ENCODE measurements around the gene MAP2K7. TPM values are rescaled to one million over a fixed set of nuclear protein-coding genes. Genes with fewer than 3 reads are reported as not detected.
"Not testable (repeated sequence)": the region's sequence is repeated elsewhere in the genome, so short reads cannot be mapped to it uniquely, and the experiment has no call there.

MAP2K7 gene
- total and polyA plus RNA-seq, 2 of the 4 experiments (the other 2 are of a cell fraction): 4.1 to 15.6 TPM

DNA sequence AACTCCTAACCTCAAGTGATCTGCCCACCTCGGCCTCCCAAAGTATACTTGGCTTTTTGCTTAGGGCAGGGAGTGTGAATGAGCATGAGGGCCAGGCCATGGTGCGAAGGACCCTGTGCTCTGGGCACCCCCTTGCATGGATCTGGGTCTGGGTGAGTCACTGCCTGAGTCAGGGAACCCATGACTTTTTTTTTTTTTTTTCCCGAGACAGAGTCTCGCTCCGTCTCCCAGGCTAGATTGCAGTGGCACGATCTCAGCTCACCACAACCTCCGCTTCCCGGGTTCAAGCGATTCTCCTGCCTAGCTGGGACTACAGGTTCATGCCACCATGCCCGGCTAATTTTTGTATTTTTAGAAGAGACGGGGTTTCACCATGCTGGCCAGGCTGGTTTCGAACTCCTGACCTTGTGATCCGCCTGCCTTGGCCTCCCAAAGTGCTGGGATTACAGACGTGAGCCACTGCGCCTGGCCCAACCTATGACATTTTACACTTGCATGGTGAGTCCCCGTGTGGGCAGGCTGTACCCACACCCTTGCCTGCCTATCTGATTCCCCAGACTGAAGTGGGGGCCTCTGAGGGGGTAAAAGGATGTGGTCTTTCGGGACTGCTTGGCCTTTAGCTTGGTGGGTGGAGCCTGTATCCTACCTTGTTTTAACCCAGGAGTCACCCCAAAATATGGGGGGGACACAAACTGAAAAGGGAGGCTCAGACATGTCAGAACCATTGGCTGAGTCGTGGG lies 10.1 kb upstream of the MAP2K7 start:
- H4K20me1 ChIP-seq (ENCODE audit: insufficient read depth, low read length); ATAC-seq (ENCODE audit: low read depth); H3K56ac ChIP-seq (ENCODE audit: extremely low read depth, insufficient read depth, low read length); intact Hi-C loops (cut with micrococcal nuclease); H4K5ac ChIP-seq (ENCODE audit: low read depth, low read length); BruUV-seq (replicated peaks); H3K4me2 ChIP-seq (ENCODE audit: low read depth, low read length); H3K4me1 ChIP-seq (ENCODE audit: control insufficient read depth, insufficient read depth, low read length); H2BK15ac ChIP-seq (ENCODE audit: low read depth, low read length); H3K27ac ChIP-seq (ENCODE audit: insufficient read depth, low read length); H2BK5ac ChIP-seq (ENCODE audit: low read depth, low read length, poor library complexity, severe bottlenecking); H3K36me3 ChIP-seq (ENCODE audit: control insufficient read depth, insufficient read depth, low read length); H3K23ac ChIP-seq (ENCODE audit: low read depth, low read length); H3K9ac ChIP-seq (ENCODE audit: low read depth, low read length); H3K18ac ChIP-seq (ENCODE audit: low read depth, low read length); dilution Hi-C loops (cut with HindIII; ENCODE audit: low sequenced_read_pairs, unreplicated experiment); H3K27me3 ChIP-seq (ENCODE audit: control insufficient read depth, insufficient read depth, low read length); H2BK120ac ChIP-seq (ENCODE audit: low read depth, low read length); H3K9me1 ChIP-seq (ENCODE audit: insufficient read depth, low read length); H4K8ac ChIP-seq (ENCODE audit: low read depth in 2 of 2, low read length in 2 of 2); POLR2A ChIA-PET (ENCODE audit: unreplicated experiment); H4K91ac ChIP-seq (ENCODE audit: insufficient read depth, low read depth, low read length); H3K9me3 ChIP-seq (ENCODE audit: control insufficient read depth, insufficient read depth, low read length); H3K14ac ChIP-seq (replicated peaks; ENCODE audit: low read depth, low read length); in situ Hi-C loops (cut with MboI; ENCODE audit: low sequenced_read_pairs); H2BK20ac ChIP-seq (ENCODE audit: low read depth, low read length); H3K4me3 ChIP-seq (ENCODE audit: insufficient read depth, low read depth, low read length): not testable (repeated sequence)
- CTCF ChIA-PET: interaction anchor here (1.1 to 1.6 kb wide), 2 partner anchors 10 to 27 kb away, joined by 3 to 7 read pairs; partner anchors contain the start of gene MAP2K7
- WGBS, 2 experiments (ENCODE audit: extremely low coverage in 2 of 2, insufficient read length in 1 of 2): 79% methylated on average over 12 of the region's 18 CpGs; no CpG with 5 or more reads in 1 of the 2 experiments
- TF ChIP-seq FOS (IDR thresholded peaks at IDR 0.05; ENCODE audit: low read depth, low read length): peak; percentile 61
- Histone ChIP-seq H2AFZ (replicated peaks; ENCODE audit: low read length, poor library complexity) (peak overlapping the region; percentile 32), H3K4ac (ENCODE audit: low read depth, low read length) (peak overlapping the region; percentile 31), H2AK9ac (replicated peaks; ENCODE audit: low read depth, low read length, poor library complexity) (peak overlapping the region; percentile 72), H3K79me1 (ENCODE audit: low read depth in 1 of 2, low read length in 2 of 2) (peaks cover 6 to 37% of the 10 kb centered on the region in 2 experiments), H2AK5ac (ENCODE audit: low read depth, low read length) (peak overlapping the region; percentile 2; the same call in 1 of the 2 replicates)
- peak; percentile 62 for DNase-seq
